Adrenal gland (tissue), 5 donors: ENCODE data around the gene ZBP1.

Source experiments
- POLR2A ChIP-seq, 2 donors: fragments of 450-650 bp; IDR thresholded peaks; one replicate each; pipeline ENCODE4 v1.6.1; 2017; ENCODE audit warnings: antibody characterized with exemption in 2 of 2, mild to moderate bottlenecking in 2 of 2, moderate library complexity in 1 of 2
- TF ChIP-seq, protein P1 (sequence below), 6 experiments: fragments of 450-650 bp in 4 of 6; fragments of 200-600 bp in 2 of 6; sonication (generic) in 1 of 6; IDR thresholded peaks; 1 replicate in 5 of 6; 2 replicates in 1 of 6; pipeline versions ENCODE4 v1.5.1 to v1.8.0; 2016 to 2021; ENCODE audit warnings: antibody characterized with exemption in 6 of 6, mild to moderate bottlenecking in 2 of 6, moderate library complexity in 1 of 6
- donor health status: DM: no; HTN: no; CAD: no.

GRCh38 chr20:57610261-57610952, 9.8 kb downstream of the ZBP1 start:
- TF ChIP-seq, protein P1, sequence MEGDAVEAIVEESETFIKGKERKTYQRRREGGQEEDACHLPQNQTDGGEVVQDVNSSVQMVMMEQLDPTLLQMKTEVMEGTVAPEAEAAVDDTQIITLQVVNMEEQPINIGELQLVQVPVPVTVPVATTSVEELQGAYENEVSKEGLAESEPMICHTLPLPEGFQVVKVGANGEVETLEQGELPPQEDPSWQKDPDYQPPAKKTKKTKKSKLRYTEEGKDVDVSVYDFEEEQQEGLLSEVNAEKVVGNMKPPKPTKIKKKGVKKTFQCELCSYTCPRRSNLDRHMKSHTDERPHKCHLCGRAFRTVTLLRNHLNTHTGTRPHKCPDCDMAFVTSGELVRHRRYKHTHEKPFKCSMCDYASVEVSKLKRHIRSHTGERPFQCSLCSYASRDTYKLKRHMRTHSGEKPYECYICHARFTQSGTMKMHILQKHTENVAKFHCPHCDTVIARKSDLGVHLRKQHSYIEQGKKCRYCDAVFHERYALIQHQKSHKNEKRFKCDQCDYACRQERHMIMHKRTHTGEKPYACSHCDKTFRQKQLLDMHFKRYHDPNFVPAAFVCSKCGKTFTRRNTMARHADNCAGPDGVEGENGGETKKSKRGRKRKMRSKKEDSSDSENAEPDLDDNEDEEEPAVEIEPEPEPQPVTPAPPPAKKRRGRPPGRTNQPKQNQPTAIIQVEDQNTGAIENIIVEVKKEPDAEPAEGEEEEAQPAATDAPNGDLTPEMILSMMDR (IDR thresholded peaks at IDR 0.05) = no peak
- no peak for TF ChIP-seq POLR2A (IDR thresholded peaks at IDR 0.05)
